HCT116 (cell line): ENCODE measurements around the gene TEX12. TPM values are rescaled to one million over a fixed set of nuclear protein-coding genes. Genes with fewer than 3 reads are reported as not detected.

Experiments
- ATAC-seq: fragments of 200-7000 bp; cut with Tn5 transposase; 2 replicates; pipeline ENCODE4 v1.9.1; 2020; ENCODE audit warnings: mild to moderate bottlenecking, moderate library complexity
- BruUV-seq: library from RNA; stranded (reverse); fragments of 400-500 nt; replicated peaks from 2 replicates; lab custom pipeline; 2021; lab: Mats Ljungman, UMichigan
- CTCF ChIA-PET: fragments of 300-600 bp; sonication (Branson Sonifier 250); formaldehyde crosslinking; loops from one replicate; lab custom pipeline; 2021; ENCODE audit warnings: antibody characterized with exemption; lab: Charles Lee
- POLR2A ChIA-PET: fragments of 300-600, 350-600 bp; sonication (Branson Sonifier 250); formaldehyde crosslinking; loops from one replicate; lab custom pipeline; 2021; ENCODE audit warnings: antibody characterized with exemption; lab: Charles Lee
- RAD21 ChIA-PET, 2 experiments: fragments of 300-600 bp; sonication (Branson Sonifier 250); formaldehyde crosslinking; loops; one replicate each; lab custom pipeline; 2023; ENCODE audit warnings: low total read pairs in 2 of 2; ENCODE audit not compliant: uncharacterized antibody in 2 of 2, unreplicated experiment in 2 of 2, low non-redundant PET in 1 of 2; lab: Charles Lee
- DNase-seq: peaks from one replicate; pipeline ENCODE4 v3.0.0-alpha.2; 2010; ENCODE audit warnings: low read depth, low spot score
- H2AFZ ChIP-seq: fragments of 200-600 bp; shearing (Covaris generic), sonication (generic); 2 replicates; pipeline ENCODE4 v1.6.1; 2017; ENCODE audit warnings: low read depth, mixed run types, mixed read lengths, antibody characterized with exemption, low read length; ENCODE audit not compliant: poor library complexity, severe bottlenecking
- H3K27ac ChIP-seq: 2 replicates; pipeline ENCODE4 v1.5.1; 2012; ENCODE audit warnings: low read depth, low read length
- H3K27me3 ChIP-seq: fragments of 200-600 bp; sonication (generic); 2 replicates; pipeline ENCODE4 v1.6.1; 2016; ENCODE audit warnings: mixed run types, low read length, mixed read lengths; ENCODE audit not compliant: insufficient read depth
- H3K36me3 ChIP-seq, 2 experiments: fragments of 200-500 bp in 1 of 2; fragments of 200-600 bp in 1 of 2; sonication (Bioruptor generic) in 1 of 2; sonication (generic) in 1 of 2; 2 replicates each; pipeline versions ENCODE4 v1.5.1 to v1.6.1; 2014 to 2016; ENCODE audit warnings: low read length in 2 of 2, inconsistent platforms in 1 of 2, mixed read lengths in 1 of 2, mixed run types in 1 of 2; ENCODE audit not compliant: insufficient read depth in 2 of 2, control insufficient read depth in 1 of 2
- H3K4me1 ChIP-seq, 2 experiments: fragments of 200-600 bp in 1 of 2; sonication (generic) in 1 of 2; 2 replicates each; pipeline versions ENCODE4 v1.5.1 to v1.6.1; 2012 to 2017; ENCODE audit warnings: low read length in 2 of 2, inconsistent platforms in 1 of 2, mild to moderate bottlenecking in 1 of 2, mixed read lengths in 1 of 2, mixed run types in 1 of 2, moderate library complexity in 1 of 2; ENCODE audit not compliant: insufficient read depth in 2 of 2, control insufficient read depth in 1 of 2
- H3K4me2 ChIP-seq: fragments of 200-600 bp; sonication (generic); 2 replicates; pipeline ENCODE4 v1.6.1; 2017; ENCODE audit warnings: mixed run types, low read length, mixed read lengths
- H3K4me3 ChIP-seq, 2 experiments: fragments of 200-600 bp in 1 of 2; sonication (generic) in 1 of 2; replicated peaks in 1 of 2; 2 replicates each; pipeline ENCODE4 v1.5.1; 2011 to 2016; ENCODE audit warnings: low read length in 2 of 2, control low read depth in 1 of 2, low read depth in 1 of 2, mild to moderate bottlenecking in 1 of 2, mixed read lengths in 1 of 2, mixed run types in 1 of 2
- H3K79me2 ChIP-seq: fragments of 200-600 bp; sonication (generic); 2 replicates; pipeline ENCODE4 v1.6.1; 2017; ENCODE audit warnings: mild to moderate bottlenecking, mixed run types, low read length, moderate library complexity, mixed read lengths; ENCODE audit not compliant: insufficient read depth
- H3K9ac ChIP-seq: fragments of 200-600 bp; sonication (generic); 2 replicates; pipeline ENCODE4 v1.6.1; 2016; ENCODE audit warnings: low read length, mixed read lengths
- H3K9me2 ChIP-seq: fragments of 200-600 bp; sonication (generic), shearing (Covaris generic); 2 replicates; pipeline ENCODE4 v1.6.1; 2017; ENCODE audit warnings: mixed run types, mild to moderate bottlenecking, moderate library complexity; ENCODE audit not compliant: insufficient read depth
- H3K9me3 ChIP-seq, 2 experiments: fragments of 200-500 bp in 1 of 2; fragments of 200-600 bp in 1 of 2; sonication (Bioruptor generic) in 1 of 2; sonication (generic) in 1 of 2; 2 replicates each; pipeline ENCODE4 v1.6.1; 2014 to 2017; ENCODE audit warnings: low read length in 2 of 2, mixed read lengths in 2 of 2, inconsistent platforms in 1 of 2, low read depth in 1 of 2, mild to moderate bottlenecking in 1 of 2, mixed run types in 1 of 2, moderate library complexity in 1 of 2; ENCODE audit not compliant: control insufficient read depth in 1 of 2, insufficient read depth in 1 of 2
- H4K20me1 ChIP-seq: fragments of 200-600 bp; sonication (generic), shearing (Covaris generic); 2 replicates; pipeline ENCODE4 v1.6.1; 2017; ENCODE audit warnings: mixed run types, mild to moderate bottlenecking, moderate library complexity; ENCODE audit not compliant: insufficient read depth
- CBX3 ChIP-seq: IDR thresholded peaks from 2 replicates; pipeline ENCODE4 v1.6.1; 2012; ENCODE audit warnings: low read depth
- EGR1 ChIP-seq: IDR thresholded peaks from 2 replicates; pipeline ENCODE4 v1.6.1; 2012; ENCODE audit warnings: low read depth
- EZH2phosphoT487 ChIP-seq: fragments of 200-600 bp; IDR thresholded peaks from 2 replicates; pipeline ENCODE4 v1.6.1; 2018; ENCODE audit warnings: antibody characterized with exemption, borderline replicate concordance
- FOSL1 ChIP-seq: IDR thresholded peaks from 2 replicates; pipeline ENCODE4 v1.6.1; 2012; ENCODE audit warnings: low read depth
- POLR2A ChIP-seq: IDR thresholded peaks from 2 replicates; pipeline ENCODE4 v1.7.0; 2011; ENCODE audit warnings: borderline replicate concordance; ENCODE audit not compliant: insufficient read depth, insufficient read length; ENCODE audit errors: extremely low read depth
- POLR2AphosphoS5 ChIP-seq: IDR thresholded peaks from 2 replicates; pipeline ENCODE4 v1.6.1; 2011; ENCODE audit warnings: mild to moderate bottlenecking, low read depth, low read length, moderate library complexity
- REST ChIP-seq: IDR thresholded peaks from 2 replicates; pipeline ENCODE4 v1.6.1; 2012; ENCODE audit warnings: low read depth
- SIN3A ChIP-seq: IDR thresholded peaks from 2 replicates; pipeline ENCODE4 v1.6.1; 2012; ENCODE audit warnings: low read depth
- YY1 ChIP-seq: IDR thresholded peaks from 2 replicates; pipeline ENCODE4 v1.6.1; 2011; ENCODE audit warnings: low read length, low read depth, moderate library complexity, mild to moderate bottlenecking; ENCODE audit not compliant: insufficient replicate concordance; ENCODE audit errors: extremely low read depth
- ZNF274 ChIP-seq: fragments of 200-500 bp; sonication (Bioruptor generic); IDR thresholded peaks from 2 replicates; pipeline ENCODE4 v1.6.1; 2014; ENCODE audit warnings: mild to moderate bottlenecking, low read depth, low read length, inconsistent platforms
- intact Hi-C: fragments of 100-400 bp; cut with micrococcal nuclease; formaldehyde crosslinking; loops from 2 replicates; pipeline ENCODE4 v1.10.0; 2022
- total RNA-seq: library from RNA; stranded (reverse); gene quantifications from one replicate; pipeline ENCODE4 v1.2.1, GENCODE V29; 2021; ENCODE audit not compliant: unreplicated experiment
- TF ChIP-seq, protein P1 (sequence below): IDR thresholded peaks from 2 replicates; pipeline ENCODE4 v1.6.1; 2011; ENCODE audit warnings: mild to moderate bottlenecking, low read length, moderate library complexity; ENCODE audit not compliant: insufficient replicate concordance; ENCODE audit errors: extremely low read depth

The TEX12 gene
- total RNA-seq, 1 experiment from 2014 or later: not detected

DNA sequence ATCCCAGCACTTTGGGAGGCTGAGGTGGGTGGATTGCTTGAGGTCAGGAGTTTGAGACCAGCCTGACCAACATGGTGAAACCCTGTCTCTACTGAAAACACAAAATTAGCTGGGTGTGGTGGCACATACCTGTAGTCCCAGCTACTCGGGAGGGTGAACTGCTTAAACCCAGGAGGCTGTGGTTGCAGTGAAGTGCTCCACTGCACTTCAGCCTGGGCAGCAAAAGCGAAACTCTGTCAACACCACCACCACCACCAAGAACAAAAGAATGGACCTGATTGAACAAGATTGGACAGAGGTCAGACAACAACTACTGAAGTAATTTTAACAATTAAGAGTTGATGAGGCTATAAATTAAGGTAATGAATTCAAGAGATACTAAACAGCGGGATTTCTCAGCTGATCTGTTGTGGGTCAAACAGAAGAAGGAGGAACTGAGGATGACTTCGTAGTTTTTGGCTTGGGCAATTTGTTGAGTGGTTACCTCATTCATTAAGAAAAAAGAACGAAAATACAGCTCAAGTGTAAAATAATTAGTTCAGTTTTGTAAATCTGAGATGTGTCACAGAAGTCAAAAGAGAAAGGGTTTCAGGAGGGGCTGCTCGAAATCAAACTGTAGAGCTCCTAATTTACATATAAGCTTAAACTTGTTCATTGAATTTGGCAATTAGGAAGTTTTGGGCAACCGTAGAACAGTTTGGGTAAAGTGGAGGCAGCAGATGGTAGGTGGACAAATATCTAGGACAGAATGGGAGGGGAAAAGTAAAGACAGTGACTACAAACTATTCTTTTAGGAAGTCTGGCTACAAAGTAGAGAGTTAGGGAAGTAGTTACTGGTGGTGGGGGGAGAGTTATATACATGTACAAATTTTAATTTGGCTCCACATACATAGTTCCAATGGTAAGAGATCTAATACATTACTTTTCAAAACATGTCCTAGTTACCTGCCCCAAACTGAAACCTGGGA is 7.8 kb upstream of the TEX12 start:
- no TSS peak for BruUV-seq
- no peaks in the 10 kb centered on the region for H4K20me1 ChIP-seq
- peak overlapping the region in 1 of 2 experiments; percentile 21; a peak in 2 of 4 replicates for H3K4me3 ChIP-seq
- H3K27me3 ChIP-seq: no peaks in the 10 kb centered on the region
- peak overlapping the region; percentile 76 for H3K4me2 ChIP-seq
- POLR2A ChIA-PET: no interaction called here
- no peak overlapping the region for H2AFZ ChIP-seq
- ATAC-seq (no peak), DNase-seq (no peak)
- H3K4me1 ChIP-seq: peaks cover 47 to 86% of the 10 kb centered on the region in 2 experiments
- H3K27ac ChIP-seq: peak overlapping the region; percentile 86
- H3K79me2 ChIP-seq: peaks cover 87% of the 10 kb centered on the region
- H3K9me3 ChIP-seq: no peaks in the 10 kb centered on the region
- H3K36me3 ChIP-seq: peaks cover 0 to 20% of the 10 kb centered on the region in 2 experiments; a peak in 2 of 4 replicates
- RAD21 ChIA-PET: interaction anchor here in 1 of 2 experiments (0.7 kb wide), 1 partner anchor 39 kb away, joined by 4 read pairs; no protein-coding TSS in a partner anchor
- peak overlapping the region; percentile 30 for H3K9ac ChIP-seq
- no peak for TF ChIP-seq CBX3
- TF ChIP-seq YY1: no peak
- no peak for TF ChIP-seq ZNF274
- TF ChIP-seq POLR2AphosphoS5: no peak
- TF ChIP-seq FOSL1: no peak
- TF ChIP-seq POLR2A: no peak
- TF ChIP-seq REST: no peak
- TF ChIP-seq, protein P1, sequence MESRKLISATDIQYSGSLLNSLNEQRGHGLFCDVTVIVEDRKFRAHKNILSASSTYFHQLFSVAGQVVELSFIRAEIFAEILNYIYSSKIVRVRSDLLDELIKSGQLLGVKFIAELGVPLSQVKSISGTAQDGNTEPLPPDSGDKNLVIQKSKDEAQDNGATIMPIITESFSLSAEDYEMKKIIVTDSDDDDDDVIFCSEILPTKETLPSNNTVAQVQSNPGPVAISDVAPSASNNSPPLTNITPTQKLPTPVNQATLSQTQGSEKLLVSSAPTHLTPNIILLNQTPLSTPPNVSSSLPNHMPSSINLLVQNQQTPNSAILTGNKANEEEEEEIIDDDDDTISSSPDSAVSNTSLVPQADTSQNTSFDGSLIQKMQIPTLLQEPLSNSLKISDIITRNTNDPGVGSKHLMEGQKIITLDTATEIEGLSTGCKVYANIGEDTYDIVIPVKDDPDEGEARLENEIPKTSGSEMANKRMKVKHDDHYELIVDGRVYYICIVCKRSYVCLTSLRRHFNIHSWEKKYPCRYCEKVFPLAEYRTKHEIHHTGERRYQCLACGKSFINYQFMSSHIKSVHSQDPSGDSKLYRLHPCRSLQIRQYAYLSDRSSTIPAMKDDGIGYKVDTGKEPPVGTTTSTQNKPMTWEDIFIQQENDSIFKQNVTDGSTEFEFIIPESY: no peak
- TF ChIP-seq EZH2phosphoT487: no peak
- TF ChIP-seq SIN3A: no peak
- TF ChIP-seq EGR1: no peak
- intact Hi-C loops: loop anchor here (5.0 kb wide), 2 partner anchors 37 to 282 kb away; partner anchors contain the start of genes CFAP68 and FDXACB1
- CTCF ChIA-PET: no interaction called here
- H3K9me2 ChIP-seq: no peaks in the 10 kb centered on the region
